GM19395 (cell line): ENCODE data around the gene CLINT1.
A peak's percentile ranks its signal among the peaks of the same experiment; 100 is the strongest.

Source experiments
- ATAC-seq: cut with Tn5 transposase; IDR thresholded peaks from one replicate; pipeline ENCODE4 v1.9.1; 2021; ENCODE audit warnings: mild to moderate bottlenecking, moderate library complexity; ENCODE audit not compliant: unreplicated experiment

Gene CLINT1

DNA sequence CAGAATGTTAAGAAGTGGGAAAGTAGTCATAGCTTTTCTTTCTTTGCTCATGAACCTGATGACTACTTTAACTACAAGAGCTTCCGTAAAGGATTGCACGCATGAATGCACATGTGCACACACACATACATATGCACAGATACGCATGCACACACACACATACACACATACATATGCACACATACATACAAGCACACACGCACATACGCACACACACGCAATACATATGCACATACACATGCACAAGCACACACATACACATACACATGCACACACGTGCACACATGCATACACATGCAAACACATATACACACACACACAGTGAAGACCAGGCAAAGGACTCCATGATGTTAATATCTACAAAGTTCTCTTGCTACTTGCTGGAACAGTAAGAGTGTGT lies 92.5 kb downstream of the CLINT1 start:
- no peak for ATAC-seq

DNA sequence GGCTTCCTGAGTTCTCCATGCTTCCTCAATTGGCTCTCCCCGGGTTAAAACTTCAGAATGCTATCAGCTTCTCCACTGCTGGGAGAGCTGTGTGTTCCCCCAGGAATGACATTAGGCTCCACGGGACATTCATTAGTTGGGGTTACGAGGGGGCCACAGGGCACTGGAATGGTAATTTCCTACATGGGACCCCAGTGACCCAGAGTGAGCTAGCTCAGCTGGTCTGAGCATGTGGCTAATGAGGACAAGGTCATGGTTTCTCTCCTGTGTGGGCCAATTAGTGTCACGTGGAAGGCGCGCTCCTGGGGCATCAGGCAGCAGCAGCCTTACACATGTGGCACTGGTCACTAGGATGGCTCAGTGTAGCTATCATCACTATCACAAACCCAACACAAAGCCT lies 94.4 kb downstream of the CLINT1 start:
- ATAC-seq = no peak

DNA sequence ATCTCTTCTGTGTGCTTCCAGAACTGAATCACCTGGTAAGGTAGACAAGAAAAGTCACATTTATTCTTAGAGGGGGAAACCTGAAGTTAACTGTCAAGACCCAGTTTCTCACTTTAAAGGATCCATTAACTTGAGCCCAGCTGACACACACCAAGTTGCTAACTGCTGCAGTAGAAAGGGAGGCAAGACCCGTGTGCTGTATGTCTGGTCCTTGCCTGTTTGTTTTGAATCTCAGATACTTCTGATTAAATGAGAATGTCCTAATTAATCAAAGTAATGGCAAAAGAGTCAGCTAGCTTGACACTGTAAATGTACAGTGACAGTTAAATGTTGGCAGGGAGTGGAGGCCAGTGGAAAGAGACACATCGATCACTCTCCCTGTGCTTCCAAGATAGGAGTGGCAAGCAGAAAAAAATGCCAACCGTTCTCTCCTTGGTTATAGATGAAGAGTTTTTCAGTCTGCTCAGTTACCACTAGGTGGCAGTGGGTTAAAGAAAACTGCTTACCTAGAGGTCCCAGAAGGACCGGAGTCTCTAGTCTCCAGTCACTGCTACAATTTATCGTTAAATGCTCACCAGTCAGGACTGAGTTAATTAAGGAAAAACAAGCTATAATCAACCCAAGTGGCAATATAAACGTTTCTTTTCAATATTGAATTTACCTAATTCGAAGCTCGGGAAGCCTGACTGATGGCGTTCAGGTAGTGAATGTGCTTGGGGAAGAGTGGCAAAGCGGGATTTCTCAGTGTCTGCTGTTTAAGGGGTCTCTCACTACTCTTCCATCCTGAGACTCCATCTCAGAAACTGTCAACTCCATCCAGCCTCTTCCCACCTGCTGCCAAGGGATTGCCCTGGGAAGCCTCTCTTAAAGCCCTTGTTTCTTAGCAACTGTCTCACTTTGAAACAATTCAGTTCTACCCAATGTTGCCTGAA lies 97.0 kb downstream of the CLINT1 start:
- ATAC-seq = peak; percentile 88

DNA sequence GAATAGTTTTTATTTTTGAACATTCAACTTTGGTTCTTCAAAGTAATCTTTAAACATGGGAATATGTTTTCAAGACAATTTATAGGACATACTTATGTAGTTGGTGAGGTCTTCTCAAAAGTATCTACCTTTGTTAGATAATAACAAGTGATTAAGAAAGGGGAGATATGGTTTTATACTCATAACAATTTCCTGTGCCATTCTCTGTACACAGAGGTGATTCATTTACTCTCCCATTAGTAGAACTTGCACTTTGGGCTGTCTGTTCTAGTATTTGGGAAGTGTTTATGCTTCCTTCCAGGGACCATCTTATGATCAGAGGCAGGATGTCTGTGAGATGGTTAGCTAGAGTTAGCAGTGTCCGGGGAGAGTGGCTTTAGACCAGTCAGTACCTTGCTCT lies 100.2 kb downstream of the CLINT1 start:
- no peak for ATAC-seq

DNA sequence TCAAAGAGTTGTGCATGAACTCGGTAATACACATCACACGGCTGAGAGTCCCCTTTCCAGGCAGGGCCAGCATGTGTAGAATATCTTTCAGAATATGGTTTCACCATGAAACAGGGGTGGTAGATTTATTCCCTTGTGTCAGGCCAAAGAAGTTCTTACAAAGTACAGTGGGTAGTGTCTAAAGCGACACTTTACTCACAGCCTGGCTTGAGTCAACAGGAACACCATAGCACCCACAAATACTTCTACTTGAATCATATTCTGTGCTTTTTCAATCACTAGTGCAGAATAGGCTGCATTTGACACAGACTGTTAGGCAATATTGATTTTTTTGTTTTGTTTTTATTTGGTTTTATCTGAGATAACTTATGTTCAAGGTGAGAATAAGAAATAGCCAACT lies 102.8 kb downstream of the CLINT1 start:
- no peak for ATAC-seq

DNA sequence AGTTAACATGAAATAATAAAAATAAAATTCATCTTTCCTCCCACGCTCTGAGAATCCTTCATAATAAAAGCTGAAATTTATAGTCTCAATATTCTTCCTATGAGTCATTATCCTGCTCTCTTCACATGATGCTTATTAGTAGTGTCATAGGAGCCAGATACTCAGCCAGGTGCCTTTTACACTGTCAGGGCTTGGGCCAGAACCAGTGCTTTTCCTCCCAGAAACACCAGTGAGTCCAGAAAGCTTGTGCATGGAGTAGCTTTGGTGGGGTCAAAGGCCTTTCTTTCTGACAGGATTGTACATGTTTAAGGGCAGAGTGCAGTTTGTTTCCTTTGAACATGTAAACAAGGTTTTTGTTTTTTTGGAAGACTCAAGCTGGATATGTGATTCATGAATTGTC lies 108.6 kb downstream of the CLINT1 start:
- ATAC-seq = no peak

DNA sequence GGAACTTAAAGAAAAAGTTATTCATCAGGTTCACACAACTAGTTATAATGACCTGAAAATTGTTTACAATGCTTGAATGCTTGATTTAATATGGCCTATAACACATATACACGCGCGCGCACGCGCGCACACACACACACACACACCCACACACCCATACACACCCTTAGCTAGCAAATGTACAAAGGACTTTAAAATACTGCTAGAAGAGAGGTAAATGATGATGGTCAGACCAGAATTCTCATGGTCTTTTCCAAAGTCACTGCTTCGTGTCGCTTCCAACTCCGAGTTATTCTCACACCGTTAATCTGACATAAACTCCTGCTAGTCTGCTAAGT lies 109.5 kb downstream of the CLINT1 start:
- ATAC-seq = no peak

DNA sequence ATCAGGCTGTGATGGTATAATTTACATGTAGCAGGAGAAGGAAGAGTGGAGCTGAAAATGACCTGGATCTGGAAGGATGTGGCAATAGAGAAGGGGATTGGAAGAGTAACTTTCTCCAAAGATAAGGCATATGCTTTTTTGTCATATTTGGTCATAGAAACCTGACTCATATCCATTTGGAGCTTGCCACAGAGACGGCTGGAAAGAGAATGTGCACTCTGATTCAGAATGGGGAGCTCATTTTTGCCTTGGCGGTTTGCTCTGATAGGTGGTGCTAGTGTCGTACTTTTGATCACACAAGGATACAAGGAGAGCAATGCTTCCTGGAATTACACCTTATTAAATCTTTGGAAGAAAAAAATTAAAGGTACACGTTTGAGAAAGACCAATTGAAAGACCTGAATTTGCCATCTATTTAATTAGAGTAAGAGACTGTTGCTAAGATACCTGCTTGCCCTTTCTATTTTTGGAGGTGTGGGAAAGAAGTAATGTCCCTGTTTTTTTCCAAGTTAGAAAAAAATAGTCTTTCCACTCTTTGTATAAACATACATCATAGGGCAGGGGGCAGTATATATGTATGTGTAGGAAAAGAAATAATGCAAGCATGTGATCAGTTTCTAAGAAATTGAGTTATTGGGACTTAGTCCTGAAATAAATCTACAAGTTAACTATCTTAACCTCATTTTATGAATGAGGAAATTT lies 110.0 kb downstream of the CLINT1 start:
- no peak for ATAC-seq

DNA sequence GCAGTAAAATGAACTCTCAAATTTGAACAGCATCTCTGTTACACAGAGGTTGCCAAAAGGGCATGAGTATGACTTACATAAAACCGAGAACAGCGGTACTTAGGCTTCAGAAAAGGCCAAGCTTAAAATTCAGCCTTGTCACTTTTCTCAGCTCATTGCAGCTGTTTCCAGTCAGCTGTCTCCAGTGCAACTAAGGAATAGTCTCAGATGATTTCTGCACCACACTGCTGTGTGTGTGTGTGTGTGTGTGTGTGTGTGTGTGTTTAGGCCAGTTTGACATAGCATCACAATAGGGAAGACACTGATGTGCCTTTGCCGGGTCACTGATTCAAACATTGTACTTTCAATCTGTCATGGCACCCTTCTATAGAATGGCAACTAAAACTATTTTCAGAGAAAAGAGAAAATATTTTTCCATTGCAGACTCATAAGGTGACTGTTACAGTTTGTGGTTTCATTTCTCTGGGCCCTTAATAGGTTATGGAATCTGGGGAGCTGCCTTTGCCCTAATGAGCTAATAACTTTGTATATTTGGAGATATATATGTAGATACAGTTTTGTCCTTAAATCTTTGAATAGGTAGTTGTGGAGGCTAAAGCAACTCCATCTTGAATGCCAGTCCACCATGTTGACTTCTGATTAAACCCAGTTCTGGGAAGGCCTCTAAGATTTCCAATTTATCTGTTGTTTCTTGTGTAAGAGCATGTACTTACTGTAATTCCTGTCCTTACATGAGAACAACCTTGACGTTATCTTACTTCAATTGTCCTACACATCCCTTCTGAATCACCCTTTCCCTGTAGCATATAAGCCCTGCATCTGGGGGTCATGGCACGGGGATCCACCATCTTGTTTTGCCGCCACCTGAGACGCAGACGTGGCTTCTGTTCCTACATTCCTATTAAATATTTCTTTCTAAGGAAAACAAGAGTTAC lies 110.9 kb downstream of the CLINT1 start:
- ATAC-seq = no peak

DNA sequence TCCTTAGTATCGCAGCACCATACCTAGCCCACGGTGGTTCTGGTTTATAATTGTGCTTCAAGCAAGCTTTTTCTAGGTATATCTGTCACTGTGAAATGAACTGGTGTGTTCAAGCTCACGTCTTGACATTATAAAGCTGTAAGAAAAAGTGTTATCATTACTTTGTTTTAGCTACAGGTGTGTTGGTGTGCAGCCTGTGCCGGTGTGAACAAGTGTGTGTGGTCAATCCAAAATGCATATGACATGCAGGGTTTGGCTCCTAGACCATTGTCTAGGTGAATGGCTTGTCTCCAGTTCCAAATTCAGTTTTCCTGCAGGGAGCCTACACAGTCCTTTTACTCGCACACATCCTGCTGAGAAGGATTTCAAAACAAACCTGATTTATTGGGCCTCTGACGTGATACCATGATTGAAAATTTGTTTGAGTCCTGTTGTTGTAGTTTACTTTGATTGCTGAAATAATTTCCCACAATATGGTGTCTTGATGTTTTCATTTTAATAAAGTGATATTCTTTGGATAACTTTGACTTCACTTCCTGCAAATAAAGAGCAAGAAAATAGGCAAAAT lies 111.7 kb downstream of the CLINT1 start:
- no peak for ATAC-seq

DNA sequence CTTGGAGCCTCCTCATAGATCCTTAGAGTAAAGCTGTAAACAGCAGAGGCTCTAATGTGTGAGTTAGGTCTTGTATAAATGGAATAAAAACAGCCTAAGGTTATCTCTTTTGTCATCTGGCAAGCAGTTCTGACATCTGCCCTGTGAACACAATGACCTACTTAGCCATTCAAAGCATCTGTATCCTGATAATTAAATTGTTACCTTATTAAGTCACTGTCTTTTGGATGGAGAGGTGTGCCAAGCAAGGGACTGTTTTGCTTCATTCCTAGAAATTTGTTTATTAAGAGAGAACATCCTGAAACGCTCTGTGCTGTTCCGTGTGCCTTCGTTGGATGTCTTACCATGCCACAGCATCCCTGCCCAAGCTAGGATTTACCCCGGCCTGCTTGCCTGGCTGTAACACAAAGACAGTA lies 113.9 kb downstream of the CLINT1 start:
- no peak for ATAC-seq

DNA sequence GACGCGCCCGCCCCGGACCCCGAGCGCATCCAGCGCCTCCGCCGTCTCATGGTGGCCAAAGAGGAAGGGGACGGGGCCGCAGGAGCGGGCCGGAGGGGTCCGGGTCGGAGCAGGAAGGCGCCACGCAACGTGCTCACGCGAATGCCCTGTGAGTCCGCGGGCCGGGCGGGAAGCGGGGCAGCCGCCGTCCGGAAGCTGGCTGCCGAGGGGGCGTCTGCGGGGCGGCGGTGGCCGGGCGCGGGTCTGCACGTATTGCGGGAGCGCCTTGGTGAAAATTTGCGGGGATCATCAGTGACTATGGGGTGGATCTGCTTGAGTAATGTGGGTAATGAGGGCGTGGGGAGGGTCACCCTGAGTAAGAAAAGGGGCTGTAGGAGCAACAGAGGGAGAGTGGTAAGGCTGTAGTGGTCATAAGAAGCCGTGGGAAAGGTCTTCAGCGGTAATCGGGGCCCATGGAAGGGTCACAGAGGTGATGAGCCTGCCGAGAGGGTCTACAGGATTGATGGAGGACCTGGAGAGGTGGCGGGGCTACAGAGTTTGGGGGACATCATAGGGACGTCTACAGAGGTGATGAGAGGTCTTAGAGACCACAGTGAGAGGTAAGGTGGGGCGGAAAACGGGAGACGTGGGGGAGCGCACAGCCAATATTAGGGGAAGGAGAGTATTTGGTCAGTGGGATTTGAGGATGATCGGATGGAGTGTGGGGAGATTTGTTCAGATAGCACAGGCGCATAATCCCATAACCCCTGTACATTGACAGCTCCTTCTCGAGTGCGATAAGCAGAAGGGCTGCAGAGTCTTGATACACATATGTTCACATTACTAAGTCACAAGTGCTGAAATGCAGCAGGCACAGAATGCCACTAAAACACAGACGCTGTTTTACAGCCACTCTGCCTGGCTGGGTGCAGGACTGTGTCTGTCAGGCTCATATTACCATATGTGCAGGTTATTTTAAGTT lies 114.6 kb downstream of the CLINT1 start:
- peak; percentile 44 for ATAC-seq

DNA sequence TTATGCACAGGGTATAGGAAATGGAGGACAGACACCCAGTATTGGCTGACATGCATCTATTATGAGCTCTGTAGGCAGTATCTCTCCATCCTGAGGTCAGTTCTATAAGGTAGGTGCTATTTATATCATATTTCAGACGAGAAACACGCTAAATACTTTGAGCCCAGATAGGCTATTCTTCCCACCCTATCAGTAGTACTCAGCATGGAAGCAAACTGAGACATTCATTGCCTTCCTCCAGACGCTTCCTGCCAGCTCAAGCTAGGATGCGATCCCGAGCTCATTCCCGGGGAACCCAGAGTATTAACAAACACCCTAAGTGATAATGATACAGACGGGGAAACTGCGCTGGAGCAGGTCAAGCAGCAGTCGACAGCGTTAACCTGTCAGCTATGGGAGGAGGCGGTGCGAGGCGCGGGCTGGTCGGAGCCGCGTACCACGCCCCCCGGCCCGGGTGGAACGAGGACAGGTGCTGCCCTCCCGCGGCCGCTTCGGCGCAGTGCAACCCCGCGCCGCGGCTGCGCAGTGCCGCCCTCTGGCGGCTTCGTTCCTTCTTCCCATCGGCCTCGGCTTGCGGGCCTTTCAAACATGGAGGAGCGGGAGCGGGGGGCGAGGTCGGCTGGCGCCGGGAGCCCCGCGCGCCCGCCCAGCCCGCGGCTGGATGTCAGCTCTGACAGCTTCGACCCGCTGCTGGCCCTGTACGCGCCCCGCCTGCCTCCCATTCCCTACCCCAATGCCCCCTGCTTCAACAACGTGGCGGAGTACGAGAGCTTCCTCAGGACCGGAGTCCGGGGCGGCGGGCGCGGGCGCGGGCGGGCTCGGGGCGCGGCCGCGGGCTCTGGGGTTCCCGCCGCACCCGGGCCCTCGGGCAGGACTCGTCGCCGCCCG lies 115.5 kb downstream of the CLINT1 start, which contains the start of gene LSM11:
Gene LSM11, plus strand, starts transcription at position 550 of the 888 bp plus-strand sequence. Its CDS starts 39 bp downstream, at position 589.
- peak; percentile 88 for ATAC-seq

DNA sequence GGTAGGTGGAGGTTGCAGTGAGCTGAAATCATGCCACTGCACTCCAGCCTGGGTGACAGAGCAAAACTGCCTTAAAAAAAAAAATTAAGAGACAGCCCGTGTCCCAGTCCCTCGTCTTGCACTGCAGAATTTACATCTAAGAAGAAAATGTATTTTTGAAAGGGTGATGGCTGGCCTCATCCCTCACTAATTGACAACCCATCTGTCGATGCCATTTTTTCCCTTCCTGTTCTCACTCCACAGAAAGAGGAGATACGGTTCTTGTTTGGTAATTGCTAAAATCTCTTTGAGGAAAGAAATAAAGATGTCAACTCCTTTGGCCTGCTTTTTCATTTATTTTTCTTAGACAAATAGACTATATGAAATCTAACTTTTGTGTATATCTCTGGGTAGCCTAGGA lies 117.8 kb downstream of the CLINT1 start:
- no peak for ATAC-seq

DNA sequence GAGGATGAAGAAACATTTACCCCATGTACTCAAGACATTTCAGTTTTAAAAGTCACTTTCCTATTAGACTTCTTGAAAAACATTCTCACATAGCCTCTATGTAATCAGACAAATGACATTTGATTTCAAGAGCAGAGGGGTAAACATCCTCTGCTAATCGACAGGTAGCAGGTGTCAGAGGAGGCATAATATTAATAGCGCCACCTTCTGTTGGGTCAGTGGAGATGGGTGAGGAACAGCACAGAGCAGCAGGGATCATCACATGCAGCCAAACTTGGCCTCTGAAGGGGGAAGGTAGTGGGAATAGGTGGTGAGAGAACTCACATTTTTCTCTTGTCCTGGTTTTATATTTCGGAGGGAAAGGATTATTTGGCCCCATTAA lies 118.7 kb downstream of the CLINT1 start:
- ATAC-seq = no peak

DNA sequence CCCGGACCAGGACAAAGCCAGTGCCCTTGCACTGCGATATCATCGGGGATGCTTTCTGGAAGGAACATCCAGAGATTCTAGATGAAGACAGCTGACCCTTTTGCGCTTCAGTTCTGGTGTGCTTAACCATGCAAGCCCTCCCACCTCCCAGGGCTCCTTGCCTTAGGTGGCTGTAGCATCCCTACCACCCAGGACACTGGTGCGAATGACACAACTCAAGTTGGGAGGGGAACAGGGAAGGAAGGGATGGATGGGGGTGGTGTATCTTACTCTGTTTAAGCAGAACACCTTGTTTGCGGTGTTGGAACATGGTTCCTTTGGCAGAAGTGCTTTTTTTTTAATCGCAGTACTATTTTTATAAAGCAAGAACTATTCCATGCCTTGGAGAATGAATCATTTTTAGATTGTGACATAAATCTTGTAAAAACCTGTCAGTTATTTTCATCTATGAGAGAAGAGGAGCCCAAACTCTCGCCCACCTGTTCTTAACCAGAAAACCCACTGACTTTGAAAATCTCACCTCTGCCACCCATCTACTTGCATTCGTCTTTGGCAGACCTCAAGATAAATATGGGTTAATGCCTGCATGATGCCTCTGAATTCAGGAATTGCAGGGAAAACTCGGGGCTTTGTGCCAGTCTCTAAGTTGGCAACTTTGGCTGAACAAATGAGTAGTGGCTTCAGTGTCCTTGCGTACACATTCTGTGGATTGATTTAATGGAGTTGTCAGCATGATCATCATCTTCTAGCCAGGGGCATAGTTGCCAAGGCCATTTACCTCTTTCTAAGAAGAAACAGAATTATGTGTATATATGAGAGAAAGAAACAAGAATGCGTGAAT lies 119.3 kb downstream of the CLINT1 start:
- no peak for ATAC-seq

DNA sequence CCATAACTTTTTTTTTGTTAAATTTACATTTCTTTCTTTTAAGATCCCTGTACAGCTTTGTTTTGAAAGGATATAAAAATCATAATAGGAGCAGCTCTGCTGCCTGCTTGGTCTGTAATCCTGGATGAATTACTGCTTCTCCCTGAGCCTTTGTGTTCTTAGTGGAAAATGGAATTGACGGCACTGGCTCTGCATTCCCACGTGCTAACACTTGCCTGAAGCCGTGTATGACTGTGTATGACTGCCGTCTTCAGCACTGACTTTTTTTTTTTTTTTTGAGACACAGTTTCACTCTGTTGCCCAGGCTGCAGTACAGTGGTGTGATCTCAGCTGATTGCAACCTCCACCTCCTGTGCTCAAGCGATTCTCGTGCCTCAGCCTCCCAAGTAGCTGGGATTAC lies 123.0 kb downstream of the CLINT1 start:
- ATAC-seq = no peak
